ENCODE data around the gene ATP6V1E1. TPM values are rescaled to one million over a fixed set of nuclear protein-coding genes. Genes with fewer than 3 reads are reported as not detected.

Gene ATP6V1E1
- total RNA-seq, 1 experiment from 2014 or later = 88.1 TPM

GRCh38 chr22:17648569-17648968 is 20.0 kb upstream of the ATP6V1E1 start:
- H3K4me1 Mint-ChIP-seq = no peaks in the 10 kb centered on the region
- no peak for ATAC-seq
- H3K27me3 Mint-ChIP-seq (ENCODE audit: low read depth) = no peaks in the 10 kb centered on the region
- CTCF ChIA-PET = interaction anchor here (1.0 kb wide), 1 partner anchor 477 kb away, joined by 3 read pairs; no protein-coding TSS in a partner anchor
- TF ChIP-seq FOXK1 (CRISPR knock-in tag; IDR thresholded peaks at IDR 0.05) (no peak), ZNF671 (CRISPR knock-in tag; IDR thresholded peaks at IDR 0.05) (no peak), ATF2 (CRISPR knock-in tag; IDR thresholded peaks at IDR 0.05; ENCODE audit: borderline replicate concordance, low read depth) (no peak), E2F4 (CRISPR knock-in tag; IDR thresholded peaks at IDR 0.05; ENCODE audit: borderline replicate concordance, low read depth) (no peak), OVOL2 (CRISPR knock-in tag; IDR thresholded peaks at IDR 0.05; ENCODE audit: borderline replicate concordance) (no peak), ZNF416 (CRISPR knock-in tag; IDR thresholded peaks at IDR 0.05) (no peak), RELA (CRISPR knock-in tag; IDR thresholded peaks at IDR 0.05; ENCODE audit: borderline replicate concordance) (no peak), ZNF512 (CRISPR knock-in tag; IDR thresholded peaks at IDR 0.05; ENCODE audit: borderline replicate concordance) (no peak), STAT6 (CRISPR knock-in tag; conservative IDR thresholded peaks at IDR 0.05; ENCODE audit: low read depth) (no peak), ZNF121 (CRISPR knock-in tag; IDR thresholded peaks at IDR 0.05) (no peak), ZNF532 (CRISPR knock-in tag; IDR thresholded peaks at IDR 0.05; ENCODE audit: borderline replicate concordance) (no peak), ARID4B (CRISPR knock-in tag; IDR thresholded peaks at IDR 0.05; ENCODE audit: borderline replicate concordance) (no peak), ZNF396 (CRISPR knock-in tag; IDR thresholded peaks at IDR 0.05; ENCODE audit: borderline replicate concordance) (no peak), GTF2I (CRISPR knock-in tag; conservative IDR thresholded peaks at IDR 0.05) (no peak), GABPB1 (CRISPR knock-in tag; IDR thresholded peaks at IDR 0.05) (no peak), CBFB (CRISPR knock-in tag; IDR thresholded peaks at IDR 0.05; ENCODE audit: low read depth) (no peak), USF1 (CRISPR knock-in tag; IDR thresholded peaks at IDR 0.05) (no peak), IRF1 (CRISPR knock-in tag; IDR thresholded peaks at IDR 0.05) (no peak), E2F1 (CRISPR knock-in tag; IDR thresholded peaks at IDR 0.05) (no peak)
- no peak overlapping the region for H3K27ac Mint-ChIP-seq
- no peak overlapping the region for H3K4me3 Mint-ChIP-seq
- H3K36me3 Mint-ChIP-seq = peaks cover 4% of the 10 kb centered on the region
- DNase-seq (ENCODE audit: low spot score) = no peak
- no peaks in the 10 kb centered on the region for H3K9me3 Mint-ChIP-seq
- POLR2A ChIA-PET = no interaction called here
